ENCODE results near the gene CAB39.

The CAB39 gene

DNA sequence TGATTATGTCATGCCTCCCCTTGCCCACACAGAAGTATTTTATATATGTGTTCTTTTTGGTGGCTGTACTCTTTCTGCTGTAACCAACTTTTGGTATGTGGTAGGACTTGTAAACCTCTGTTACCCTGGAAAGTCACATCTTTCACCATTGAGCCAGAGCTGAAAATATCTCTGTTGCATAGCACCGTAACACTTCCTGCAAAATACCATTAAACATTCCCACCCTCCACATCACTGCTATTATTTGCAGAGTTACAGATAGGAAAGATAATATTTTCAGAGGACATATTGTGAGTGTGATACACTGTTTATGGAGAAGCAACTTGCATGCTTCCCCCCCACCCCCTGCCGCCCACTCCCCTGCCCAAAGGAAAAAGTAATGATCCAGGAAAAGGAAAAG is 44.8 kb downstream of the CAB39 start:
- peak; percentile 71 for DNase-seq (ENCODE audit: low read depth)

DNA sequence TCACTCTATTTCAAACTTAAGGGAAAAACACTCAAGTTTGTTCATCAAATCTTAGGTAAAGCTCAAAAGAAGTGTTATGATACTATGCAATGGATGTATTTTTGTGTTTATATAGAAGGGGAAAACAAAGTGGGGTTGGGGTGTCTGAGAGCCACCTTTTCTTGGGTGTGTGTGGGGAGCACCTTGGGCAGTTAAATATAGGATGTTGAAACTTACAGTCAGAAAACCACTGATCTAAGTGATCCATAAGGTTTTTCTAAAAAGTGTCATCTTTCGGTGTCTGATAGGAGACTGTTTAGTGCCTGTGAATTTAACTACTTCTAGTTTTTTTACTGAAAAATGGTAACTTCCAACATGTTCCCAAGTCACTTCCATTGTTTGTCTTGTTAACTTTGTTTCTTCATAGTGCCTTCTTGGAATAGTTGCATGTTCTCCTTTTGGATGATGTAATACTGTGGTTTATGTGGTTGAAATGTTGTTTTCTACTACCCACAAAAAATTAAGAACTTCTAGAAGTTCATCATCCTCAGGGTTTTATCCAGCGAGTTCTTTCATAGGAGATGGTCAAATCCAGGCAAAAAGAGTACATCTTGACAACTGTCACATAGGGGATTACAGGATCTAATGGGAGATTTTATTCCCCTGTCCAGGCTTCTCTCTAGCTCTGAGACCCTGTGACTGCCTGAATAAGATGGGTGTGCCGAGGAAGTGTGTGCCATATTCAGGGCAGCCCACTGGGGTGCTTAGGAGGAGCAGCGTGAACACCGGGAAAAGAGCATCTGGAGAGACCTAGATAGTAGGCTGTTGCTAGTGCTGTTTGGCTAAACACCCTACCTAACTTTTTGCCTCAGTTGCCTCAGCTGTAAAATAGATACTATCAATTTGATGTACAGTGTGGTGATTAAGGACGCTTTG is 46.2 kb downstream of the CAB39 start:
- DNase-seq (ENCODE audit: low read depth) = peak; percentile 91

DNA sequence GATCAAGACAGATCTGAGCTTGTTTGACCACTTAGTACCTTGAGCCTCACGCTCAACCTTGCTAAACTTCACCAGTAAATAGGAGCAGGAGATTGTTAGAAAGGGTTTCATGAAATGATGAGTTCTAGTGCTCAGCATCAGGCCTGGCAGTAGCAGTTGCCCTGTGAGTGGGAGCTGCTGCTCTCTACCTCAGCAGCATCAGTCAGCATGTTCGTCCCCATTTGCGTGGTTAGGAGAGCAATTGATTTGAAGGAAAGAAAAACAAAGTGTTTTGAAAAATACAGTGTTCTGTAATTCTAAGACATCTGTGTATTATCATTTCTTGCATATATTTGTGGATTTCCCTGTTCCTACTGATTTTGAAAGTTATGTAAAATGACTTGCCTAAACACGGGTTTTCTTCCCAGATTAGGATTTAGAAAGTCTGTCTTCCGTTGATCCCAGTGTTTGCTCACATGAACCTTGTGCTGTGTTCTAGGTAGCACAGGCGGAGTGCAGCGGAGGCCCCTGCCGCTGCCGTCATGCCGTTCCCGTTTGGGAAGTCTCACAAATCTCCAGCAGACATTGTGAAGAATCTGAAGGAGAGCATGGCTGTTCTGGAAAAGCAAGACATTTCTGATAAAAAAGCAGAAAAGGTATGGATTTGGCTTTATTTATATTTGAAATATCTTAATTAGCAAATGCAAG is 47.0 kb downstream of the CAB39 start:
- no peak for DNase-seq (ENCODE audit: low read depth)

DNA sequence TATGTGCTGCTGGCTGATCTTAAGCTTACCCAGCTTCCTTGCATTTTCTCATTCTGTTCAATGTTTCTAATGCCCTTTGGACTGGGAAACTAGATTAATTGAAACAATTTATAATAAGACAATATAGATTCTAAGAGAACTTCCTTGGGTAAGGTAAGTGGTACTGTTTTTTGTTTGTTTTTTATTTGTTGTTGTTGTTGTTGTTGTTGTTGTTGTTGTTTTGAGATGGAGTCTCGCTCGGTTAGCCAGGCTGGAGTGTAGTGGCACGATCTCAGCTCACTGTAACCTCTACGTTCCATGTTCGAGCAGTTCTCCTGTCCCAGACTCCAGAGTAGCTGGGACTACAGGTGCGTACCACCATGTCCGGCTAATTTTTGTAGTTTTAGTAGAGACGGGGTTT is 49.1 kb downstream of the CAB39 start:
- DNase-seq (ENCODE audit: low read depth) = no peak

DNA sequence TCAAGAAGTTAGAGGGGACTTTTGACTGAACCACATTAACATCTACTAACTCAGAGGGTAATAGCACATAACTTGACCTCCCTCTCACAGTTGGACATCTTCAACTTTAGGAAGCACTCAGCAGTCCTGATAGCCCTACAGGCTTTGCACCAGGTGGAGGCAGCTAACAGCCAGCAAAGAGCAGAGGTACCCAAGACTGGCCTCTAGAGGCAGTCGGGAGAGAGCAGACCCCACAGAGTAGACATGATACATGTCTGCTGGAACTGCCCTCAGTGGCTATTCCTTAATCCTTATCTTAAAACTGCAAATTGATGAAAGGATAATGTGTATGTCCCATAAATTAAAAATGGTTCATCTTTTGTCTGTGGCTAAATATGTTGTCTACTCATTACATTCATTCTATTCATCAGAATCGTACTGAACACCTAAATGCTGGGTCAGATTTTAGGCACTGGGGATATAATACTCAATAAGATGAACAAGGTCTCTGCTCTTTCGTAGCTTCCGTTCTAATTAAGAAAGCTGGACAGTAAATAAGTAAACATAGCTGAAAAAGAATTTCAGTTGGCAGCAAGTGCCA is 49.8 kb downstream of the CAB39 start:
- no peak for DNase-seq (ENCODE audit: low read depth)

DNA sequence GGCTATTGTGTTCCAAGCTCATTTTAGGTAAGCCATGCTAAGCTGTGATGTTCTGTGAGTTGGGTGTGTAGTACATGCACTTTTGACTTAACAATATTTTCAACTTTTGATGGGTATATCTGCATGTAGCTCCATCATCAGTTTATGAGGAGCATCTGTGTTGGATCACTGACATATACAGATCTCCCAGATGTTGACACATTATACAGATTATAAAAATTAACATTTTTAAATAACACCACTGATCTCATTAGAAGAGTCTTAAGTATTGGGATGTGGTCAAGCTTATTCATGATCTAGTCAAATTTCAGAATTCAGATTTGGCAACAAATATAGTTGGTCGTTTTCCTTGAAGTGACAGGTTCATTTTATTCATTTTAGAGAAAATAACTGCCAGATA is 51.7 kb downstream of the CAB39 start:
- DNase-seq (ENCODE audit: low read depth) = no peak

DNA sequence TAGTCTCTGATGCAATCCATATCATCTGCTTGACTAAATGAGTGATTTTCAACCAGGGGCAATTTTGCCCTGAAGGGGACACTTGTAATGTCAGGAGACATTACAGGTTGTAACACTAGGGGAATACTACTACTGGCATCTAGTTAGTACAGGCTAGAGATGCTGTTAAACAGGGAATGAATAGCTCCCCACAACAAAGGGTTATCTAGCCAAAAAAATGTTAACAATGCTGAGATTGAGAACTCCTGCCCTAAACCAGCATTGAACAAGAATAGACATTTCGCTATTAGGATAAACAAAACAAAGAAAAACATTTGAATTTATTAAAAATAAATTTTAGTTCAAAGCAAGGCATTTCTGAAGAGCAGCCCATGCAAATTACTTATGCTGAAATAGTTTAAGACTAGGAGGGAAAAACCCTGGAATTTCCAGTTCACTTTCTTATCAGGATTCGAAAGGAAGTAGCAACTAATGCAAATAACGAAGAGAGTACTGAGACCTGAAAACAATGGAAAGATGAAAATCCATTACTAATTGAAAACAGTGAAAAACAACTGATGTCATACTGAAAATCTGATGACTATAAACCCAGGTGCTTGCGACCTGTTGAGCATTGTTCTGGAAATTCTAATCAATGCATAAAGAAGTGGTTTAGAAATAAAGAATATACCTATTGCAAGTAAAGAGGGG is 53.1 kb downstream of the CAB39 start:
- DNase-seq (ENCODE audit: low read depth) = no peak

DNA sequence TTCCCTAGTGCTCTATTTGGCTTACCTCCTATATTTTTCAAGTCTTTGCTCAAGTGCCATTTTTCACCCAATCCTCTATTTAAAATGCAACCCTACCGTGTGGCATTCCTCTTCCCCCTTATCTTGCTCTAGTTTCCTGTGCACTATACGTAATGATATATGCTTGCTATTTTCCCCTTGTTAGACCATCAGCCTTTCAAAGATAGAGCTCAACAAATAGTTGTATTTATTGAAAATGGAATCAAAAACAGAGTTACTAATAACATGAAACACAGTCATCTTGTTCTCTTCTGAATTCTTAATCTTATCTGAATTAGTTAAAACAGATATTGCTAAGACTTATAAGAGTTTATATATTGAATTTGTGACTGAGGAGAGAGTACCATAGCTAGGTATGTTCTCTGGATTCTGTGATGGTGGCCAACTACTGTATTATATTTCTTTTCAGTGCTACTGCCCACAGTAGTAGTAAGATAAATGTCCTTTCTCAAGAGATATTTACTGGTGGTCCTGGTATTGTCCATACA is 55.3 kb downstream of the CAB39 start:
- no peak for DNase-seq (ENCODE audit: low read depth)

DNA sequence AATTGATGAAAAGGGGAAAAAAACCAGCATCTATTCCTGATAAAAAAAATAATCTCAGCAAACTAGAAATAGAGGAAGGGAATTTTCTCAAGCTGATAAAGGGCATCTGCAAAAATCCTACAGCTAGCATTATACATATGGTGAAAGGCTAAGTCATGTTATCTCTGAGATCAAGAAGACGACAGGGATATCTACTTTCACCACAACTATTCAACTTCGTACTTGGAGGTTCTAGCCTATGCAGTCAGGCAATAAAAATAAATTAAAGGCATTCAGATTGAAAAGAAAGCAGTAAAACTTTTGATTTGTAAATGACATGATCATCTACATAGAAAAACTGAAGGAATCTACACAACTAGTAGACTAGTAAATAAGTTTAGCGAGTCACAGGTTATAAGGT is 58.2 kb downstream of the CAB39 start:
- DNase-seq (ENCODE audit: low read depth) = no peak

DNA sequence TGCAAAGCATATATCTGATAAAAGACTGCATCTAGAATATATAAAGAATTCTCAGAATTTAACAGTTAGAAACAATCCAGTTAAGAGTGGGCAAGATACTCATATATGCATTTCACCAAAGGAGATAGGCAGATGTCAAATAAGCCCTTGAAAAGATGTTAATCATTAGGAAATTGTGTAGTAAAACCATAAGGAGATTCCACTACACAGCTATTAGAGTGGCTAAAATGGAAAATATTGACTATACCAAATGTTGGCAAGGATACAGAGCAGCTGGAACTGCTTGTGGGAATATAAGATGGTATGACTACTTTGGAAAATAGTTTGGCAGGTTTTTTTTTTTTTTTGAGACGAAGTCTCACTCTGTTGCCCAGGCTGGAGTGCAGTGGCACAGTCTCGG is 59.5 kb downstream of the CAB39 start:
- no peak for DNase-seq (ENCODE audit: low read depth)

DNA sequence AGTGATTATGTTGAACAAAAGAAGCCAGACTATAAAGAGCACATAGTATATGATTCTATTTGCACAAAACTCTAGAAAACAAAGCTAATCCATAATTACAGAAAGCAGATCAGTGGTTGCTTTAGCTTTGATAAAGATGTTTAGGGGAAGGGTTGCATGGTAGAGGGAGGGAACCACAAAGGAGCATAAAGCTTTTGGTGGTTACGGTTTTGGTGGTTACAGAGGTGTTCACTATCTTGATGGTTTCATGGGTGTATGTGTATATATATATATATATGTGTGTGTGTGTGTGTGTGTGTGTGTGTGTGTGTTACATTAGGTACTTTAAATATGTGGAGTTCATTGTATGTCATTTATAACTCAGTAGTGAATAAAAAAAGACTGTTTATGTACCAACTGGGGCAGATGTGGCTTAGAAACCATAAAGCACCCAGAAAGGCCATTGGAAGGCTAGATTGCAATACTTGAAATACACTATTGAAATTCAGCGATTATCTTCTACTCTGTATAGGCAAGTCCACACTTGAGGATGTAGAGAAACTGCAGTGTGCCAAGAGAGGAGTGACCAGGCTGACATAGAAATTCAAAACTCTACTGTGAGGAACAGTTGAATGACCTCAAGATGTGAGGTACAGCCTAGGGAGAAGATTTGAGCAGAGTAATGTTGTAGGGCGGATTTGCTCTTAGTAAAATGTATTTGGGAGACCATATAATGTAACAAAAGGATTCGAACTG is 60.6 kb downstream of the CAB39 start:
- no peak for DNase-seq (ENCODE audit: low read depth)

DNA sequence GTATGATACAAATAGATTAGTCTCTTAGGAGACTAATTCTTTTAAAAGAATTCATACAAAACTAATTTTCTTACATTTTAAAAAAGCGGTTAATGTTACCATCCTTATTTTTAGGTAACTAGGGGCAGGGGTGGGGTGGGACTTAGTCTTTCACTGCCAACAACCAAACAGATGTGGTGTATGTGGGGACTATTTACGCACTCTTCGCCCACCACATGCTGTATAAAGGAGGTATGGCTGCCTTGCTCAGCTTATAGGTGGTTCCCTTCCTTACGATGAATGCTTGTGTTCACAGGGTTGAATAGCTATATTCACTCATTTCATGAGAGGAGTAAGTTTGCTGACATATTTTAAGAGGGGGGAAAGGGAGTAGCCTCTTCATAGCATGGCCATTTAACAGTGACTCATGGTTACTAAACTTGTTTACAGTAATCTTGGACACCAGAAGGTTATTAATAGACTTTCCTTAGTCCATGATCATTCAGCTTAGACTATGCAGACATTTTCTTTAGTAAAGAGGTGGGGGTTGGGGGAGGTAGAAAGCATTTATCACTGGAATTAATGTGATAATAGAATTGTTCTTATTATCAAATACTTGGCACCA is 61.8 kb downstream of the CAB39 start:
- peak; percentile 81 for DNase-seq (ENCODE audit: low read depth)

DNA sequence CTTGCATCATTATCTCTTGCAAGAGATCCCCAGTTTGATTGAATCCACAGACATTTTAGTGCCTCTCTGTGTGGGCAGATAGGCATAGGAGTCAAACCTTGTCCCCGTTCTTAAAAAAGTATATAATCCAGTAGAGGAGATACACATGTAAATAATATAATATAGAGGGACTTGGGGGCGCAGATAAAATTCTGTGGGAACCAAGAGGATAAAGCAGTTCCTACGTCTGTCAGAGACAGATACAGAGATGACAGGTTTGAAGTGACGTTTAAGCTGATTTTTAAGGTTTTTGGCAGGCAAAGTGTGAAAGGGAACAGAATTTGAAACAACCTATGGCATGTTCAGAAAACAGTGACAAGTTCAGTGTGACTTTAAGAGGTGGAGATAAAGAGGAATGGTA is 63.1 kb downstream of the CAB39 start:
- no peak for DNase-seq (ENCODE audit: low read depth)

DNA sequence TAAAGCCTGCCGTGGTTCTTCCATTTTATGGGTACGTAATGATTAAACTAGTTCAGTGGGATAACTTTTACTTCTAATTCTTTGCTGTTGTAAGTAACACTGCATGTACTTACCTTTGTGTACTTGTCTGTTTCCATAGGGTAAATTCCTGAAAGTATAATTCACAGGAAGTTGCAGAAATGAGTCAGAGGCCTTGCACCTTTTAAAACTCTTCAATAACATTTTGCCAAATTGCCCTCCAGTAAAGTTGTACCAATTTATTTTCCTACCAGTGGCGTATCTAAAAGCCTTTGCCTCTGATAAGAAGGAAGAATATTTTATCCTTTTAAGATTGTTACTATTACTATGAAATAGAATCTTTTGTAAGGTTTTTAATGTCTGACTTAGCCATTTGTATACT is 65.1 kb downstream of the CAB39 start:
- no peak for DNase-seq (ENCODE audit: low read depth)

DNA sequence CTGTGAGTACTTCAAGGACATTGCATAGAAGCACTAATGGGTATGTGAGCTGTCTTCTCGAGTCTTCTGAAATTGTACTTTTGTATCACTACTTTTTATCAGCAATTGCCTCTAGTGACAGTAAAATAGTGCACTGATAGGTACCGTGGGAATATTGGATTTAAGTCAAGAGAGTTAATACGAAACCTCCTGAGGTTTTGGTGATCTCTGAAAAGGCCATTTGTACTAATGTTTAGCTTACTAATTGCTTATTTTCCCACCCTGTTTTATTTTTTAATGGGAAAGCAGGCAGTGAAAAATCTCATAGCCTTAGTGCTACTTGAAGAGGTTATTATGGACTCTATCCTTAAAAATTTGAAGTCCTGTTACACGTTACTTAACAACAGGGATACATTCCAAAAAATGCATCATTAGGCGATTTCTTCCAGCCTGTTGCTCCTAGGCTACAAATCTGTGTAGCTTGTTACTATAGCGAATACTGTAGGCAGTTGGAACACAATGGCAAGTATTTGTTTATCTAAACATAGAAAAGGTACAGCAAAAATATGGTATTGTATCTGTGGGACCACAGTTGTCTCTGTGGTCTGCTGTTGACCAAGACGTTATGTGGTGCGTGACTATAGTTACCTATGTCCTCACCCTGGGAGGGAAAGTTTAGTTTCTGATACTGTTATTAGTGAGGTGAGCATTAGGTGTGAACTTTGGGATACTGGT is 65.9 kb downstream of the CAB39 start:
- DNase-seq (ENCODE audit: low read depth) = no peak

DNA sequence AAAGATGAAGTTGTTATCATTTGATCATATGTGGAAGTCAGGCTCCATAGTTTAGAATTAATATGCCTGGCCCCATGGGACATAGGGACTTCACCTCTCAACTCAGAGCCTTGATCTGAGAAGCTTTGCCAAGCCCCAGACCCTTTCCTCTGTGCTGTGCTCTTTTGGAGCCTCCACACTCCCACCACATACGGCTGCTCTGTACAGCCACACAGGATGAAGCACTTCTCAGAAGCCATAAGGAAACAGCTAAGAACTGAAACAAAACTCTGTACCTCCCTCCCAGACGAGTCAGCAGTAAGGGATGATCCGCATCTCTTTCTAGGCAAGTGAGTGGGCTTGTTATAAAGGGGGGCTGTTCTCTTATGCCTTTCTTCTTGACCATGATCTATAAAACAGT is 66.5 kb downstream of the CAB39 start:
- DNase-seq (ENCODE audit: low read depth) = no peak

DNA sequence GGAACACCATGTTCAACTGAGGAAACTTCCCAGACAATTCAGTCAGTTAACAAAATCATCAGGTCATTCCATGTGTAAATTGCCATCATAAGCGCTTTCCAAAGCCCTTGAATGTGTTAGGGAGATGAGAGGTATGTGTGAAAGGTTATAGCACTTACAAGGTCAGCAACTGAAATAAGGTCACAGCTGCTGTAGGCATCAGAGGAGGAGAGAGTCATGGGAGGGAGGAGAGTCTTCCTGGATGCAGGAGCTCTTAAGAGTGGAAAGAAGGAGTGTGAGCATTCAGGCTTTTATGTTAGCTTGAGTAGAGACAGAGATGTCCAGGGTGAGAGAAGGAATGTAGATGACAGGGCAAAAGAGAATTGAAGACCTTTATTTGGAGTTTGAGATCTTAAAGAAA is 67.0 kb downstream of the CAB39 start:
- no peak for DNase-seq (ENCODE audit: low read depth)

DNA sequence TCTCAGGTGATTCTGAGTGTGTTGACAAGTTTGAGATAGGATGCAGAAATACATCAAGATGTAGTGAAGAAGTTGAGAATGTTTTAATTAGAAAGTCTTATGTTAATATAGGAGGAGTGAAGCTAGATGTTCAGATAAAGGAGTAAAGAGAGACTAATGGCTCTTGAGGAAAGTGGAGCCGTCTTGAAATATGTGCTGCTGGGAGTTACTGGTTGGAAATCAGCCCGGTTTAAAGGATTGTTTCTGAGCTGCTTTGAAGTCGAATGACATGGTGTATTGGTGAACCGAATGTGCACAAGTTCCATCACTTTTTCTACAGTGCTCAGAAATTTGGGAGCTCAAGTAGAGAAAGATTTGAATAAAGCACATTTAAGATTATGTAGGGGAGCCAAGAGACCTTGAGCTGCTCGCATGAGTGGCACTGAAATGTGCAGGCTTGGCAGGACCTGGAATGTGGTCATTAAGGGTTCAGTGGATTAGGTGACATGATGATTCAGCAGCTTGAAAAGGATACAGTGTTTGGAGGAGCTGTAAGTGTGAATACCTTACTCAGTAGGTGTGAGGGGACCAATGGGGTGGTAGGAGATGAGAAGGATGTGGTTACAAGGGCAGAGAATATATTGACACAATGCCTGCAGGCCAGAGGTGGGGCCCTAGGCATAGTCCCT is 68.6 kb downstream of the CAB39 start:
- DNase-seq (ENCODE audit: low read depth) = no peak

DNA sequence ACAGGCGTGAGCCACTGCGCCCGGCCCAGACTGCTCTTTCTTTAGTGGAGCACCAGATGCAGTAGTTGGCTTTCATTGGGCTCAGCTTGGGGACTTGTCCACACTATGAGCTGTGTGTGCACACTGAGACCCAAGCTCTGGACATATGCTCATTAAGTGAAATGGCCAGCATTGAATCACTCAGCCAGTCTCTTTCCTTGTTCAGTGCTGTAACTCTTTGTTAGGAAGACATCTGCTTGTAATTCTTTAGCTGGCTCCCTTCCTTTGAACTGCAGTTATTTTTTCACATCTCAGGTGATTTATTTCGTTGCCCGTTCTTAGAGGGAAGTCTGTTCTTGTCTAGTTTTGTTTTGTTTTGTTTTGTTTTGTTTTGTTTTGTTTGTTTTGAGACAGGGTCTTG is 70.5 kb downstream of the CAB39 start:
- DNase-seq (ENCODE audit: low read depth) = peak; percentile 67

DNA sequence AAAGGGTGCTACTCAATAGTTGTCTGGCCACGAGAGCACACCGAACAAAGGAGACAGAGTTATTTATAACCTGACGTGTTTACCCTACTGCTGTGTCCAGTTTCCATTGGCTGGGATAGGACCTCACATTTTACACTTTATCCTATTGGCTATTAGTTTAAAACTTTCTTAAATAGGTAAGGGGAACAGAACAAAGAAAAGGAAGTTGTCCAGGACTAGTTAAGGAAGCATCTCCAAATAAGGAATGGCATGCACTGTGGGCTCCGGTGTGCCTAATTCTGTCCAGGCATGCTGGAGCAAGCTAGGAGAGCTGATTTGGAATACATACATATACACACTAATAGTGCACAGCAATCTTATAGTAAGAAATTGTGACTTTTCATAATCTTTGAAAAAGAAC is 72.2 kb downstream of the CAB39 start:
- DNase-seq (ENCODE audit: low read depth) = no peak

Measured in GM04503 (cell line).